RWPE1 (cell line): Measurements from ENCODE around the gene CD63.

Experiments
- CTCF ChIA-PET: fragments of 350-600 bp; sonication (Branson Sonifier 250); formaldehyde crosslinking; extraction: SDS; loops from one replicate; lab custom pipeline; 2021; lab: Yijun Ruan, JAX
- POLR2A ChIA-PET: fragments of 400-600 bp; formaldehyde crosslinking; extraction: SDS; loops from one replicate; lab custom pipeline; 2020; ENCODE audit warnings: antibody characterized with exemption; ENCODE audit not compliant: low non-redundant PET; lab: Yijun Ruan, JAX
- DNase-seq: peaks from one replicate; pipeline ENCODE4 v3.0.0; 2012; ENCODE audit warnings: low spot score
- H3K27ac ChIP-seq: fragments of 450-650 bp; 2 replicates; pipeline ENCODE4 v1.5.1; 2017
- CTCF ChIP-seq: fragments of 450-650 bp; conservative IDR thresholded peaks from 2 replicates; pipeline ENCODE4 v1.5.1; 2017; ENCODE audit warnings: low read depth, mild to moderate bottlenecking

Gene CD63

GRCh38 chr12:55707841-55708694, 20.7 kb downstream of the CD63 start, which contains the start of gene ITGA7:
ITGA7 (minus strand) TSS chr12:55707904; CDS start chr12:55707682, 222 bp downstream.
- TF ChIP-seq CTCF: no peak
- no peak within 1 kb of the TSS for H3K27ac ChIP-seq
- peak; percentile 41 for DNase-seq
- CTCF ChIA-PET: interaction anchor here (2.0 kb wide), 1 partner anchor 8 kb away, joined by 6 read pairs; the partner anchor contains the start of gene BLOC1S1
- POLR2A ChIA-PET: no interaction called here

- no peak overlapping the region for H3K27ac ChIP-seq
- POLR2A ChIA-PET: no interaction called here
- no peak for TF ChIP-seq CTCF
- no peak for DNase-seq
- CTCF ChIA-PET: interaction anchor here (2.0 kb wide), 1 partner anchor 9 kb away, joined by 6 read pairs; the partner anchor contains the start of gene BLOC1S1
These were observed 21.6 kb downstream of the CD63 start for GRCh38 chr12:55707219-55707671.

- ChIA-PET CTCF (interaction anchor here (2.0 kb wide), 1 partner anchor 9 kb away, joined by 6 read pairs; the partner anchor contains the start of gene BLOC1S1), POLR2A (no interaction called here)
- no peak for DNase-seq
- H3K27ac ChIP-seq: no peak overlapping the region
- no peak for TF ChIP-seq CTCF
These were observed 22.1 kb downstream of the CD63 start for GRCh38 chr12:55706568-55707218.

GRCh38 chr12:55705782-55706402, 22.9 kb downstream of the CD63 start:
- ChIA-PET CTCF (interaction anchor here (0.6 to 2.0 kb wide), 6 partner anchors 10 to 1266 kb away, joined by 3 to 6 read pairs (median 6); partner anchors contain the start of gene BLOC1S1), POLR2A (no interaction called here)
- H3K27ac ChIP-seq: no peak overlapping the region
- no peak for TF ChIP-seq CTCF
- no peak for DNase-seq

- CTCF ChIA-PET: interaction anchor here (0.6 to 0.7 kb wide), 3 partner anchors 59 to 86 kb away, joined by 3 to 6 read pairs (median 3); no protein-coding TSS in a partner anchor
- no peak for DNase-seq
- POLR2A ChIA-PET: no interaction called here
- TF ChIP-seq CTCF: no peak
- no peak overlapping the region for H3K27ac ChIP-seq
These were observed 23.7 kb downstream of the CD63 start for GRCh38 chr12:55704824-55705718.
